GM21737 (cell line): ENCODE measurements around the gene TSGA10IP.
A peak's percentile ranks its signal among the peaks of the same experiment; 100 is the strongest.
"Not testable (repeated sequence)": the region's sequence is repeated elsewhere in the genome, so short reads cannot be mapped to it uniquely, and the experiment has no call there.

Experiments
- ATAC-seq: cut with Tn5 transposase; IDR thresholded peaks from one replicate; pipeline ENCODE4 v1.9.1; 2021; ENCODE audit warnings: mild to moderate bottlenecking, moderate library complexity; ENCODE audit not compliant: unreplicated experiment

TSGA10IP gene

DNA sequence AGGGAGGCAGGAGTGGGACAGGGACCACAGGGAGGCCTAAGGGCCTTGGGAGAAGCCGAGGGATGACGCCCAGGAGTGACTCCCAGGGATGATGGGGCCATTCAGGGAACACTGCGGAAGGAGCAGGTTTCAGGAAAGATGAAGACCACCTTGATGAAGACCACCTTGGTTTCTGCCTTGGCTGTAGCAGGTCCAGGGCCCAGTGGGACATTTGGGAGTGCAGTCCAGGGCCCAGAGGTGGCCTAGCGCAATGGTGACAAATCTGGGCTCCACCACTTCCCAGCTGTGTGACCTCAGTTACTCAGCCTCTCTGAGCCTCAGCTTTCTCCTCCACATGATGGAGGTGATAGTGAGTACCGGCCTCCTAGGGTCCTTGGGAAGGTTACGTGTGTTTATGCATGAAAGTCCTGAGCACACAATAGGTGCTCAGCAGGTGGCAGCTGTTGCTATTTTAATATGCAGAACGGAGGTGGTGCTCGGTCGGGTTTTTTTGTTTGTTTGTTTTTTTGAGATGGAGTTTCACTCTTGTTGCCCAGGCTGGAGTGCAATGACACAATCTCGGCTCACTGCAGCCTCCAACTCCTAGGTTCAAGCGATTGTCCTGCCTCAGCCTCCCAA is 770 bp downstream of the TSGA10IP start:
- no peak for ATAC-seq

DNA sequence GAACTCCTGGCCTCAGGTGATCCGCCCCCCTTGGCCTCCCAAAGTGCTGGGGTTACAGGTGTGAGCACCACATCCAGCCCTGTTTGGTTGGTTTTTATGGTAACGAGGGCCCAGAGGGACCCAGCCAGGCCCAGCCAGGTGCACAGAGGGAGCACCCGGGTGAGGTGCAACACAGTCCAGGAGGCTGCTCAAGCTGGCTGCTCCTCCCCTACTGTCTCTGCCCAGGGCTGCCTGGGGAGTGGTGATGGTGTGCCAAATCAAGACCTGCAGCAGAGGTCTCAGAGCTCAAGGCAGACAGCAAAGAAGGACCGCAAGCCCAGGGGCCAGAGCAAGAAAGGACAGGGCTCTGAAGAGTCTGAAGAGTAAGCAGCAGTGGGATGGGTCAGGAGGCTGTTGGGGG is 1.4 kb downstream of the TSGA10IP start:
- no peak for ATAC-seq

DNA sequence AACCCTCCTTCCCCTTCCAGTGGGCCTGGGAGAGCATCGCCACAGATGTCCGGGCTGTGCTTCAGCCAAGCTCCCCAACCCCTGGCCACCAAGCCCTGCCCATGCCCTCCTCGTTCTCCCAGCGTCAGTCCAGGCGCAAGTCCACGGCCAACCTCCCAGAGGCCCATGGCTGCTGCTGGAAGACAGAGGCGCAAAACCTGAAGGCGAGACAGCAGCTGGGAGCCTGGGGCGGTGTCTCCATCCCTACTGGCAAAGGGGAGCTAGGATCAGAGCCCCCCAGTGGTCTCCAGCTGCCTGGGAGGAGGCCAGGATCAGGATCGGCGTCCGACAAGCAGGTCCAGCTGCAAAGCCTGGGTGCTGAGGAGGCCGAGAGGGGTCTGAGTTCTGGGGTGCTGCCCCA is 1.9 kb downstream of the TSGA10IP start:
- no peak for ATAC-seq

DNA sequence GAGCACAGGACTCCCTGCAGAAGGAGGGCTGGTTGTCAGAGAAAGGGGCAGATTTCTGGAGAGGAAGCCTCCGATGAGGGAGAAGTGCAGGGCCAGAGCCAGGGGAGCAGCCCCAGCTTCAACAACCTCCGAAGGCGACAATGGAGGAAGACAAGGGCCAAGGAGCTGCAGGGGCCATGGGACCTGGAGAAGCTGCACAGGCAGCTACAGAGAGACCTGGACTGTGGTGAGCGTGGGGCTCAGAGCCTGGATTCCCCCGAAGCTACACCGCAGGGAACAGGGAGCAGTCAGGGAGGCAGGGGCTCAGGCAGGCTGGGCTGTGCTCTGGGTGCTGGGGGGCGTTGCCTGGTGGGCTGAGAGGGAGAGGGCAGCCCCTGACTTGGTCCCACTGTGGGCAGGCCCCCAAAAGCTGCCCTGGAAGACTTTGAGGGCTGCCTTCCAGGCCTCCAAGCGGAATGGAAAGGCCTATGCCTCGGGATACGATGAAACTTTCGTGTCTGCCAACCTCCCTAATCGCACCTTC is 2.4 kb downstream of the TSGA10IP start:
- ATAC-seq = no peak

DNA sequence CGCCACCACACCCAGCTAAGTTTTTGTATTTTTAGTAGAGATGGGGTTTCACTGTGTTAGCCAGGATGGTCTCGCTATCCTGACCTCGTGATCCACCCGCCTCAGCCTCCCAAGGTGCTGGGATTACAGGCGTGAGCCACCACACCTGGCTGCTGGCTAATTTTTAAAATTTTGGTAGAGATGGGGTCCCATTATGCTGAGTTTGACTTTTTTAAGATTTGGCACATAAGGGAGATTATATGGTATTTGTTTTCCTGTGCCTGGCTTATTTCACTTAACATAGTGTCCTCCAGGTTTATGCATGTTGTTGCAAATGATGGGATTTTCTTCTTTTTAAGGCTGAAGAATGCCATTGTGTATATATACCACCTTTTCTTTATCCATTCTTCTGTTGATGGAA is 5.4 kb downstream of the TSGA10IP start:
- not testable (repeated sequence) for ATAC-seq

DNA sequence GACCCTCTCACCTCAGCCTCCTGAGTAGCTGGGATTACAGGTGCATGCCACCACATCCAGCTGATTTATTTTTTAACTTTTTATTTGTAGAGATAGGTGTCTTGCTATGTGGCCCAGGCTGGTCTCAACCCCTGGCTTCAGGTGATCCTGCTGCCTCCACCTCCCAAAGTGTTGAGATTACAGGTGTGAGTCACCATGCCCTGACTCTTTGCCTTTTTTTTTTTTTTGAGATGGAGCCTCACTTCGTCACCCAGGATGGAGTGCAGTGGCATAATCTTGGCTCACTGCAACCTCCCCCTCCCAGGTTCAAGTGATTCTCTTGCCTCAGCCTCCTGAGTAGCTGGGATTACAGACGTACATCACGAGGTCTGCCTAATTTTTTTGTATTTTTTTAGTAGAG is 6.4 kb downstream of the TSGA10IP start:
- not testable (repeated sequence) for ATAC-seq

- ATAC-seq = no peak
Measured at GRCh38 chr11:65952052-65952521, 6.8 kb downstream of the TSGA10IP start.

DNA sequence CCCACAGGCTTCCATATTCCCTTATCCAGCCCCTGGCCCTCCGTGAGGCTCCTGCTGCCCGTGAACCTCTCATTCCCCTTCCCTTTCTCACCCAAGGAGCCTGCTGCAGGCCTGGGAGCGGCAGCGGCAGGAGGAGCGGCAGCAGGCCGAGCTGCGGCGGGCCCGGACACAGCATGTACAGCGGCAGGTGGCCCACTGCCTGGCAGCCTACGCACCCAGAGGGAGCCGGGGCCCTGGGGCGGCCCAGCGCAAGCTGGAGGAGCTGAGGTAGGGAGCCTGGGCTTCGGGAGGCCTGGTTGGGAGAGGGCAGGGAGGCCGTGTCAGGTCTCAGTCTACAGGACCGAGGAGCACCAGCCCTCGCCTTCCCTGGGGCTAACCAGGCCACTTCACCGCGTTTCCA is 8.2 kb downstream of the TSGA10IP start:
- ATAC-seq = no peak

GRCh38 chr11:65954771-65955170 is 9.5 kb downstream of the TSGA10IP start:
- no peak for ATAC-seq

- no peak for ATAC-seq
Measured at GRCh38 chr11:65958291-65958690, 13.0 kb downstream of the TSGA10IP start.

DNA sequence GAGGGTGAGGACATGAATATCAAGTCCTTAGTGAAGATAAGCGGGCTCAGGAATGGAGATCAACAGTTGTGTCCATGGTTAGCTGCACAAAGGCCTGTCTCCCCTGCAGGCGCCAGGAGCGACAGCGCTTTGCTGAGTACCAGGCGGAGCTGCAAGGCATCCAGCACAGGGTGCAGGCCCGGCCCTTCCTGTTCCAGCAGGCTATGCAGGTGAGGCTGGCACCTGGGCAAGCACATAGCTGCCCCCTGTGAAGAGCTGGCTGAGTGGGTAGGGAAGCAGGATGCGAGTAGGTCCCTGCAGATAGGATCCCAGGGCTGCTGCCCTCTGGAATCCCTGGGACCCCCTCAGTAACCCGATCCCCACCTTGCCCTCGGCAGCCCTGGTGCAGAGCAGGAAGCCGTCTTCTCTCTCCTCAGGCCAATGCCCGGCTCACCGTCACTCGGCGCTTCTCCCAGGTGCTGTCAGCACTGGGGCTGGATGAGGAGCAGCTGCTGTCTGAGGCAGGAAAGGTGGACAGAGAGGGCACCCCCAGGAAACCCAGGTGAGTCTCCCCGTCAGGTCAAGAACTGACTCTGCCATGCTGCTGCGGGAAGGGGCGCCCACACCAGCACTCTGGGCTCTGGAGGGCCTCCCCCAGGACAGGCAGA is 13.6 kb downstream of the TSGA10IP start:
- no peak for ATAC-seq

DNA sequence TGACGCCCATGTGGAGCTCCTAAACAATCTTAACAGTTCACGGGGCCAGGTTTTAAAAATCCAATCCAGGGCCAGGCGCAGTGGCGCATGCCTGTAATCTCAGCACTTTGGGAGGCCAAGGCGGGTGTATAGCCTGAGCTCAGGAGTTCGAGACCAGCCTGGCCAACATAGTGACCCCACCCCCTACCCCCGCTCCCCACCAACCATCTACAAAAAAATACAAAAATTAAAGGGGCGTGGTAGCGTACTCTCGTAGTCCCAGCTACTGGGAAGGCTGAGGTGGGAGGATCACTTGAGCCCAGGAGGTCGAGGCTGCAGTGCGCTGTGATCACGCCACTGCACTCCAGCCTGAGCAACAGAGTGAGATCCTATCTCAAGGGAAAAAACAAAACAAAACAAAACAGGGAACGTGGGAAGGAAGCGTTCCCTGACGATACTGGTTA is 15.6 kb downstream of the TSGA10IP start:
- ATAC-seq = no peak

DNA sequence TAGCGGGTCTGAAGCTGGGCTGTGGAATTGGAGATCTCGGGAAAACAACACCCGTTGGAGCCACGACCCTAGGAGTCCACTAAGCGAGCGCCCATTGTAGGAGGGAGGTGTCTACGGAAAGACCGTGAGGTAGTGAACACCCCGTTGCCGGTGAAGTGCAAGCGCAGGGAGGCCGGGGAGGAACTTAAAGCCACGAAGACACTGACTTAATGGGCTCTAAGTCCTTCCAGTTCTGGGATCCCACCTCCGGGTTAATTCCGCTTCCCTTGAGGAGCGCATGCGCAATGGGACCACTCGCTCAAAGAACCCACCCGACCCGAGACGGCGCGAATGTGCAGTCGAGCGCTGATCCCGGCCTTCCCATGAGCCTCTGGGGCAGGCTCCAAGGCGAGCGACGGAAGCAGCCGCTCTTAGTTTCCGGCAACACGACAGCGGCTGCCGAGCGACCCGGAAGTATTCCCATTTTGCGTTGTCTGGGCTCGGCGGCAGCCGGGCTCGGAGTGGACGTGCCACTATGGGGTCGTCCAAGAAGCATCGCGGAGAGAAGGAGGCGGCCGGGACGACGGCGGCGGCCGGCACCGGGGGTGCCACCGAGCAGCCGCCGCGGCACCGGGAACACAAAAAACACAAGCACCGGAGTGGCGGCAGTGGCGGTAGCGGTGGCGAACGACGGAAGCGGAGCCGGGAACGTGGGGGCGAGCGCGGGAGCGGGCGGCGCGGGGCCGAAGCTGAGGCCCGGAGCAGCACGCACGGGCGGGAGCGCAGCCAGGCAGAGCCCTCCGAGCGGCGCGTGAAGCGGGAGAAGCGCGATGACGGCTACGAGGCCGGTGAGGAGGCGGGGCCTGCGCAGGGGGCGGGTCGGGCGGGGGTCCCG is 16.2 kb downstream of the TSGA10IP start, which contains the start of gene SART1:
TSS of gene SART1 (plus strand) at position 468 of the 874 bp plus-strand sequence. CDS start at position 515, 47 bp downstream.
- peak; percentile 76 for ATAC-seq

DNA sequence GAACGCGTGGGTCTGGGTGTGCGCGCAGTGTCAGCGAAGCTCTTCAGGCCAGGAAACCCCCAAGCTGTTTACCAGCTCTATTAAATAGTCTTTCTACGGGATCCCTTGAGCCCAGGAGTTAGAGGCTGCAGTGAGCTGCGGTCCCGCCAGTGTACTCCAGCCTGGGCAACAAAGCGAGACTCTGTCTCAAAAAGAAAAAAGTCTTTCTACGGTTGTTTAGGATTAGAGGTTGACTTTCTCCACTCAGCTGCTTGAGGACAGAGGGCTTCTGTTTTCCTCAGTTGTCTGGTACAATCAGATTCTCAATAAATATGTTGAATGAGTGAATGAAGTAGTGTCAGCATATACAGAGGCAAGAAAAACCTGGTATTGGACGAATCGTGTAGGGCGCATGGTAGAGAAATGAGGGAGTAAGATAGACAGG is 16.9 kb downstream of the TSGA10IP start:
- no peak for ATAC-seq

GRCh38 chr11:65964906-65965305 is 19.6 kb downstream of the TSGA10IP start:
- ATAC-seq = no peak

DNA sequence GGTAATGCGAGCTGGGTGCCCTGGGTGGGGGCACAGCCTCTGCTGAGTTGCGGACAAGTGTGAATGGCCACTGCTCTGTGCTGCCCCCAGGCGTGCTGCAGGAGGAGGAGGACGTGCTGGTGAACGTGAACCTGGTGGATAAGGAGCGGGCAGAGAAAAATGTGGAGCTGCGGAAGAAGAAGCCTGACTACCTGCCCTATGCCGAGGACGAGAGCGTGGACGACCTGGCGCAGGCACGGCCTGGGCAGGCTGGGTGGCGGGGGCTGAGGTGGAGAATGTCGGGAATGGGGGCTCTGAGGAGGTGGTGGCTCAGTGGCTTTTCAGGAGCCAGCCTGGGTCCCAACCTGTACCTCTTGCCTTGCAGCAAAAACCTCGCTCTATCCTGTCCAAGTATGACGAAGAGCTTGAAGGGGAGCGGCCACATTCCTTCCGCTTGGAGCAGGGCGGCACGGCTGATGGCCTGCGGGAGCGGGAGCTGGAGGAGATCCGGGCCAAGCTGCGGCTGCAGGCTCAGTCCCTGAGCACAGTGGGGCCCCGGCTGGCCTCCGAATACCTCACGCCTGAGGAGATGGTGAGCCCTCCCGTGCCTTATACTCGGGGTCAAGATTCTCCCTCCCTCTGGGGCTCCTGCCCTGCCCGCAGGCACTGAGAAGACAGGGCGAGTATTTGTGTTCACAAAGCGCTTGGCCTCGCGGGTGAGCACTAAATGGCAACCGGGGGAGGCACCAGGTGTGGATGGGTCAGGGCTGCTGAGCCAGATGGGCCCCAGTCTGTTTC is 20.9 kb downstream of the TSGA10IP start:
- ATAC-seq = no peak

DNA sequence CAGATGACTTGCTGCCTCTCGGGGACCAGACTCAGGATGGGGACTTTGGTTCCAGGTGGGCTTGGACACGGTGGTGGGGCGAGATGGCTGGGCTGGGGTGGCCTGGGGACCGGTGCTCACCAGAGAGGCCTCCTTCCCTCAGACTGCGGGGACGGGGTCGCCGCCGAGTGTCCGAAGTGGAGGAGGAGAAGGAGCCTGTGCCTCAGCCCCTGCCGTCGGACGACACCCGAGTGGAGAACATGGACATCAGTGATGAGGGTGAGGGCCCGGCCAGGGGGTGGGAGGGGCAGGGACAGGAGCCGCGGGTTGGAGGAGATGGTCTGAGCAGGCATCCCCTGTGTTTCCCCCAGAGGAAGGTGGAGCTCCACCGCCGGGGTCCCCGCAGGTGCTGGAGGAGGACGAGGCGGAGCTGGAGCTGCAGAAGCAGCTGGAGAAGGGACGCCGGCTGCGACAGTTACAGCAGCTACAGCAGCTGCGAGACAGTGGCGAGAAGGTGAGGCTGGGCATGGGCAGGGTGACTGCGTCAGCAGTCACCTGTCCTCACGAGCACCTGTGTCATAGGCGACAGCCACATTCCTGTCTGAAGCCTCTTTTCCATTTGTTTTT is 22.2 kb downstream of the TSGA10IP start:
- ATAC-seq = no peak

- ATAC-seq = no peak
Measured at GRCh38 chr11:65968600-65969482, 23.6 kb downstream of the TSGA10IP start.

- no peak for ATAC-seq
Measured at GRCh38 chr11:65972116-65972515, 26.8 kb downstream of the TSGA10IP start.
